Liver (tissue), 9 donors: ENCODE measurements around the gene MCF2L. TPM values are rescaled to one million over a fixed set of nuclear protein-coding genes. Genes with fewer than 3 reads are reported as not detected.

ENCODE experiments used
- DNase-seq: peaks from one replicate; pipeline ENCODE4 v3.0.0-alpha.2; 2017; ENCODE audit warnings: low spot score
- H3K27ac ChIP-seq, 2 donors: one replicate each; pipeline ENCODE4 v1.7.0; 2013; ENCODE audit warnings: inconsistent platforms in 2 of 2, low read length in 2 of 2, control low read depth in 1 of 2, low read depth in 1 of 2, mild to moderate bottlenecking in 1 of 2
- H3K27me3 ChIP-seq, 4 donors: one replicate each; pipeline versions ENCODE4 v1.6.1 to v1.7.0; 2013; ENCODE audit warnings: low read length in 3 of 4, inconsistent platforms in 1 of 4, mild to moderate bottlenecking in 1 of 4, moderate library complexity in 1 of 4; ENCODE audit not compliant: control insufficient read depth in 4 of 4, insufficient read depth in 4 of 4
- H3K36me3 ChIP-seq, 4 donors: one replicate each; pipeline versions ENCODE4 v1.6.1 to v1.7.0; 2013; ENCODE audit warnings: low read length in 3 of 4, mild to moderate bottlenecking in 3 of 4, low read depth in 1 of 4, moderate library complexity in 1 of 4; ENCODE audit not compliant: control insufficient read depth in 4 of 4, insufficient read depth in 3 of 4
- H3K4me1 ChIP-seq, 4 donors: one replicate each; pipeline versions ENCODE4 v1.6.1 to v1.7.0; 2013; ENCODE audit warnings: low read length in 3 of 4, mild to moderate bottlenecking in 3 of 4, moderate library complexity in 1 of 4; ENCODE audit not compliant: control insufficient read depth in 4 of 4, insufficient read depth in 4 of 4
- H3K4me3 ChIP-seq, 3 donors: one replicate each; pipeline versions ENCODE4 v1.6.1 to v1.7.0; 2013; ENCODE audit warnings: low read length in 3 of 3, control low read depth in 1 of 3, low read depth in 1 of 3, mild to moderate bottlenecking in 1 of 3
- H3K9ac ChIP-seq, 2 donors: one replicate each; pipeline ENCODE4 v1.7.0; 2013; ENCODE audit warnings: low read length in 2 of 2, mild to moderate bottlenecking in 2 of 2, moderate library complexity in 2 of 2, control low read depth in 1 of 2, low read depth in 1 of 2
- H3K9me3 ChIP-seq, 4 donors: one replicate each; pipeline versions ENCODE4 v1.6.1 to v1.7.0; 2013; ENCODE audit warnings: low read length in 3 of 4; ENCODE audit not compliant: control insufficient read depth in 4 of 4
- CTCF ChIP-seq: fragments of 150-350 bp; IDR thresholded peaks from 2 replicates; pipeline ENCODE4 v1.5.1; 2017; ENCODE audit warnings: improper control_type of control experiment, low read depth, low read length; ENCODE audit not compliant: missing input control
- EGR1 ChIP-seq, 2 donors: IDR thresholded peaks; 2 replicates each; pipeline ENCODE4 v1.6.1; 2016 to 2018; ENCODE audit warnings: antibody characterized with exemption in 2 of 2, low read depth in 2 of 2
- FOXA1 ChIP-seq: IDR thresholded peaks from 2 replicates; pipeline ENCODE4 v1.6.1; 2016; ENCODE audit warnings: antibody characterized with exemption
- FOXA2 ChIP-seq: IDR thresholded peaks from 2 replicates; pipeline ENCODE4 v1.6.1; 2016; ENCODE audit warnings: antibody characterized with exemption
- GABPA ChIP-seq, 2 donors: IDR thresholded peaks in 1 of 2; conservative IDR thresholded peaks in 1 of 2; 2 replicates each; pipeline ENCODE4 v1.6.1; 2016; ENCODE audit warnings: antibody characterized with exemption in 2 of 2, mild to moderate bottlenecking in 1 of 2, moderate library complexity in 1 of 2
- HNF4A ChIP-seq, 2 donors: conservative IDR thresholded peaks; 2 replicates each; pipeline ENCODE4 v1.6.1; 2016; ENCODE audit warnings: antibody characterized with exemption in 2 of 2, mild to moderate bottlenecking in 2 of 2
- HNF4G ChIP-seq: IDR thresholded peaks from 2 replicates; pipeline ENCODE4 v1.6.1; 2016; ENCODE audit warnings: antibody characterized with exemption
- NR2F2 ChIP-seq: IDR thresholded peaks from 2 replicates; pipeline ENCODE4 v1.6.1; 2016; ENCODE audit warnings: antibody characterized with exemption
- RAD21 ChIP-seq, 2 donors: IDR thresholded peaks; 2 replicates each; pipeline ENCODE4 v1.6.1; 2016; ENCODE audit warnings: antibody characterized with exemption in 2 of 2, mild to moderate bottlenecking in 2 of 2
- RXRA ChIP-seq, 2 donors: IDR thresholded peaks; 2 replicates each; pipeline ENCODE4 v1.6.1; 2017 to 2018; ENCODE audit warnings: antibody characterized with exemption in 2 of 2, mild to moderate bottlenecking in 1 of 2
- SP1 ChIP-seq: IDR thresholded peaks from 2 replicates; pipeline ENCODE4 v1.6.1; 2018; ENCODE audit warnings: antibody characterized with exemption, mild to moderate bottlenecking
- TAF1 ChIP-seq: conservative IDR thresholded peaks from 2 replicates; pipeline ENCODE4 v1.6.1; 2016; ENCODE audit warnings: antibody characterized with exemption, mild to moderate bottlenecking
- WGBS: extraction: QIAGEN DNeasy Blood & Tissue Kit; methylation state at CpG from one replicate; pipeline ENCODE4 v1.1.7; 2013; 5-methylcytosine and 5-hydroxymethylcytosine counted together
- polyA plus RNA-seq, 2 donors: library from polyadenylated mRNA; stranded (reverse) in 1 of 2; unstranded in 1 of 2; fragments of 200-250 nt in 1 of 2; fragments of >200 nt in 1 of 2; fragmentation: Nextera tagmentation in 1 of 2; extraction: Ambion mirVana in 1 of 2; gene quantifications; one replicate each; pipeline versions ENCODE4 v1.2.1 to v1.2.3, GENCODE V29; 2013 to 2015
- total RNA-seq, 2 donors: library from RNA; depleted of rRNA; stranded (reverse); fragments of >200 nt; gene quantifications; one replicate each; pipeline ENCODE4 v1.2.3, GENCODE V29; 2014
- TF ChIP-seq, protein P1 (sequence below): IDR thresholded peaks from 2 replicates; pipeline ENCODE4 v1.6.1; 2016; ENCODE audit warnings: antibody characterized with exemption
- TF ChIP-seq, protein P2 (sequence below): IDR thresholded peaks from 2 replicates; pipeline ENCODE4 v1.6.1; 2016; ENCODE audit warnings: antibody characterized with exemption
- TF ChIP-seq, protein P3 (sequence below): IDR thresholded peaks from 2 replicates; pipeline ENCODE4 v1.6.1; 2016; ENCODE audit warnings: antibody characterized with exemption
- donor health status: healthy.
- donor health status: healthy.
- donor health status: healthy.
- donor health status: healthy.
- donor health status: healthy.

MCF2L gene
- total and polyA plus RNA-seq, 4 donors, result 2.9 to 12.8 (median 7.1) TPM

DNA sequence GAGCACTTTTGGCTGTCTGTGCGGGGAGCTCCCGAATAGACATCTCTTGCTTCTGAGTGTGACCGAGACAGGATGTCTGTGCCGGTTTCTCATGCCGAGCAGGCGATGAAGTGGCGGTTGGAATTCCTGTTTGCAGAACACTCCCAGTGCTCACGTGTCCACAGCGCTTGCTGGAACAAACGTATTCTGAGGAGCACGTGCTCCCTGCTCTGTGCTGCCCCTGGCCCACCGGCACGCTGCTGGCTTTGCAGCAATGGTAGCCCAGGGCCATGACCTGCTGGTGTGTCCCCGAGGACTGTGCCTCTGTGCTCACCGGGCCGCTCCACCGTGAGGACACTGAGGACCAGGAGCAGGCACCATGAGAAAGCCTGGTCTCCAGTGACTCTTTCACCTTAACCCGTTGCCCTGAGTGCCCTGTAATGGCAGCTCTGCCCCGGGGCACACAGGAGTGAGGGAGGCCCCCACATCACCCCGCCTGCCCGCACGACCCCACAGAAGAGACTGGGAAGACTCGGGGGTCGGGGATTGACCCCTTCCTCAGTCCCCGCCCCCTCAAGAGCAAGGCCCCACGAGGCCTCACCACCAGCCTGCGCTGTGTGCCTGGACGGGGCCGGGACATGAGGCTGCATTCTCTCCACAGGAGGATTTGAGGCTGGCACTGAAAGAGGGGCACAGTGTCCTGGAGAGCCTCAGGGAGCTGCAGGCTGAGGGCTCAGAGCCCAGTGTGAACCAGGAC, 96.6 kb downstream of the MCF2L start:
- no peak overlapping the region for H3K4me3 ChIP-seq
- TF ChIP-seq NR2F2 (no peak), FOXA2 (no peak), FOXA1 (no peak), SP1 (no peak), GABPA (IDR thresholded peaks at IDR 0.05 in 1 of 2, conservative IDR thresholded peaks at IDR 0.05 in 1 of 2) (no peak), CTCF (no peak), HNF4G (no peak), RAD21 (IDR thresholded peaks at IDR 0.05) (no peak), RXRA (IDR thresholded peaks at IDR 0.05) (no peak), TAF1 (no peak)
- TF ChIP-seq, protein P1, sequence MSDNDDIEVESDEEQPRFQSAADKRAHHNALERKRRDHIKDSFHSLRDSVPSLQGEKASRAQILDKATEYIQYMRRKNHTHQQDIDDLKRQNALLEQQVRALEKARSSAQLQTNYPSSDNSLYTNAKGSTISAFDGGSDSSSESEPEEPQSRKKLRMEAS, result no peak
- TF ChIP-seq, protein P2, sequence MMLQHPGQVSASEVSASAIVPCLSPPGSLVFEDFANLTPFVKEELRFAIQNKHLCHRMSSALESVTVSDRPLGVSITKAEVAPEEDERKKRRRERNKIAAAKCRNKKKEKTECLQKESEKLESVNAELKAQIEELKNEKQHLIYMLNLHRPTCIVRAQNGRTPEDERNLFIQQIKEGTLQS, result no peak
- H3K36me3 ChIP-seq, result peaks cover 0 to 35% (median 2%) of the 10 kb centered on the region in 4 donors
- H3K9me3 ChIP-seq, result no peaks in the 10 kb centered on the region
- no peaks in the 10 kb centered on the region for H3K4me1 ChIP-seq
- H3K27ac ChIP-seq, result no peak overlapping the region
- no peak for DNase-seq
- no peaks in the 10 kb centered on the region for H3K27me3 ChIP-seq
- H3K9ac ChIP-seq, result no peak overlapping the region
- WGBS, result 92% methylated on average over 29 of the region's 29 CpGs

GRCh38 chr13:113066142-113066455, 97.1 kb downstream of the MCF2L start:
- peaks cover 0 to 39% (median 2%) of the 10 kb centered on the region in 4 donors for H3K36me3 ChIP-seq
- 90% methylated on average over 10 of the region's 10 CpGs for WGBS

More at GRCh38 chr13:113066142-113066455, 97.1 kb downstream of the MCF2L start:
- H3K27ac ChIP-seq, result no peak overlapping the region
- H3K4me3 ChIP-seq, result no peak overlapping the region
- H3K27me3 ChIP-seq, result no peaks in the 10 kb centered on the region
- no peaks in the 10 kb centered on the region for H3K4me1 ChIP-seq
- no peak for DNase-seq
- TF ChIP-seq TAF1 (no peak), EGR1 (IDR thresholded peaks at IDR 0.05; ENCODE audit: low read depth in 2 of 2) (no peak), HNF4G (no peak), FOXA2 (no peak), NR2F2 (no peak), FOXA1 (no peak), RAD21 (IDR thresholded peaks at IDR 0.05) (no peak), HNF4A (conservative IDR thresholded peaks at IDR 0.05) (no peak)
- TF ChIP-seq, protein P3, sequence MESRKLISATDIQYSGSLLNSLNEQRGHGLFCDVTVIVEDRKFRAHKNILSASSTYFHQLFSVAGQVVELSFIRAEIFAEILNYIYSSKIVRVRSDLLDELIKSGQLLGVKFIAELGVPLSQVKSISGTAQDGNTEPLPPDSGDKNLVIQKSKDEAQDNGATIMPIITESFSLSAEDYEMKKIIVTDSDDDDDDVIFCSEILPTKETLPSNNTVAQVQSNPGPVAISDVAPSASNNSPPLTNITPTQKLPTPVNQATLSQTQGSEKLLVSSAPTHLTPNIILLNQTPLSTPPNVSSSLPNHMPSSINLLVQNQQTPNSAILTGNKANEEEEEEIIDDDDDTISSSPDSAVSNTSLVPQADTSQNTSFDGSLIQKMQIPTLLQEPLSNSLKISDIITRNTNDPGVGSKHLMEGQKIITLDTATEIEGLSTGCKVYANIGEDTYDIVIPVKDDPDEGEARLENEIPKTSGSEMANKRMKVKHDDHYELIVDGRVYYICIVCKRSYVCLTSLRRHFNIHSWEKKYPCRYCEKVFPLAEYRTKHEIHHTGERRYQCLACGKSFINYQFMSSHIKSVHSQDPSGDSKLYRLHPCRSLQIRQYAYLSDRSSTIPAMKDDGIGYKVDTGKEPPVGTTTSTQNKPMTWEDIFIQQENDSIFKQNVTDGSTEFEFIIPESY, result no peak
- no peak overlapping the region for H3K9ac ChIP-seq
- no peaks in the 10 kb centered on the region for H3K9me3 ChIP-seq
